NCI-H748 treated with DMSO at 0.1 percent for 48 hours (cell line): ENCODE measurements around the gene HLTF.
A peak's percentile ranks its signal among the peaks of the same experiment; 100 is the strongest.

Source experiments
- DNase-seq: peaks from one replicate; lab custom pipeline; 2025; lab: John Stamatoyannopoulos, UW

The HLTF gene

GRCh38 chr3:149016669-149017541 is 69.4 kb downstream of the HLTF start:
- DNase-seq, result no peak

DNA sequence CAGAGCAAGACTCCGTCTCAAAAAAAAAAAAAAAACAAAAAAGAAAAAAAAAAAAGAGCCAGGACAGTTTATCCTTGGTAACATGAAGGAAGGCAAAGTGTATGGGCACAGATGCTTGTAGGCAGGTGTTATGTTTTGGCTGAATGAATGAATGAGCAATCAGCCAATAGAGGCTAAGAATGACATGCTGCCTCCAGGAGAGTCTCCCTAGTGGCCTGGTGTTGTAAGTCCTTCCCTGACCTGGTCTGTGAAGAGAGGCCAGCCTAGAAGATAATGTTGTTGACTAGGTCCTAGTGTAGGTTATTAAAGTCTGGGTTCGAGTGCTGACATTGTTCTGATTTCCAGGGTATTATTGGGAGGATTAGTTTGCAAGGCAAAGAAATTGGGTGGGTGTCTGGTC is 70.1 kb downstream of the HLTF start:
- no peak for DNase-seq

GRCh38 chr3:149015393-149015792 is 70.9 kb downstream of the HLTF start:
- DNase-seq, result no peak

DNA sequence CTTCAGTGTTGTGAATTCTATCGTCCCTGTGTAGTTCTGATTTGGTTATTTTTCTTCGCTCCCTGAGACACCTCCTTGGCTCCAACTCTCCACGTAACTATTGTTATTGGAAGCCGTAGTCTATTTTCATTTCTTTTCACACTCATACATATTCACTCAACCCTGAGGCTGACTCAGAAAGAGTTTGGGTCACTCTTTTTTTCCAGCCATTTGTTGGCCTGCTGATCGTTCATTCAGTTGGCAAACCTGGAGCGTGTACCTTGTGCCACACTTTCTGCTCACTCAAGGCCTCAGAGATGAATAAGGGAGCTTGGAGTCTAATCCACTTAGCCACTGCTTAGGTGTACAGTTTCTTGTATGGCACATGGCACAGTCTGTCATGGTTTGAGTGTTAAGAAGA is 72.6 kb downstream of the HLTF start:
- no peak for DNase-seq

GRCh38 chr3:149011676-149012075 is 74.7 kb downstream of the HLTF start:
- DNase-seq, result no peak

GRCh38 chr3:149010966-149011365 is 75.4 kb downstream of the HLTF start:
- DNase-seq, result no peak

DNA sequence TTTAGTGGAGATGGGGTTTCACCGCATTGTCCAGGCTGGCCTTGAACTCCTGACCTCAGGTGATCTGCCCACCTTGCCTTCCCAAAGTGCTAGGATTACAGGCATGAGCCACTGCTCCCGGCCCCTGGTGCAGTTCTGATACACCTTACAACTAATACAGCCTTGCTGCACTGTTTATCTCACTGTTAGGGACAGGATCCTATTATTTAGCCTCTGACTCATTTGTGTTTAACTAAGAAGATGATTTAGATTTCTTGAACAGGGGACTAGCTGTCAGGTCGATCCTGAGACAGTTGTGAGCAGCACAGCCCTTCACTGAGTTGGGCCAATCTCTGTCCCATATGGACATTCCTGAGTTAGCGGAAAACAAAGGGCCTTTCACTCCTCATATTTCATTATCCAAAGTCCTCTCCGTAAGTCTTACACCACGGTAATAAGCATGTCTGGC is 75.8 kb downstream of the HLTF start:
- DNase-seq, result no peak

GRCh38 chr3:149009732-149010131 is 76.6 kb downstream of the HLTF start:
- DNase-seq, result no peak

- no peak for DNase-seq
Measured at GRCh38 chr3:149007567-149008257, 78.6 kb downstream of the HLTF start.

DNA sequence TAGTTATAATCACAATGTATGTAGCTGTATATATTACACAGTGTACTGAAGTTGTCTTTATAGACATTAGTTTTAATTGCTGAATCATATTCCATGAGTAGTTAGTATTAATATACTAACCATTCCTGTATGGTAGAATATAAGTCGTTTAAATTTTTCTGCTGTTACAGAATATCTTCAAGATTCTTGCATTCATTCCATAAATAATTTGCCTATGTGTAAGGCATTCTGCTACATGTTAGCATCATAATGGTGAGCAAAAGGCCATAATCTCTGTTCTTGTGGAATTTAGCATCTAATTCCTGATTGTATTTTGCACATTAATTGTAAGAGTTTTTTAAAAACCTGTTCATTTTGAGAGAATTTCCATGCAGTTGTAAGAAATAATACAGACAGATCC is 80.9 kb downstream of the HLTF start:
- no peak for DNase-seq

GRCh38 chr3:149004622-149005021 is 81.7 kb downstream of the HLTF start:
- peak; percentile 19 for DNase-seq

GRCh38 chr3:149003653-149004305 is 82.6 kb downstream of the HLTF start:
- peak; percentile 25 for DNase-seq

DNA sequence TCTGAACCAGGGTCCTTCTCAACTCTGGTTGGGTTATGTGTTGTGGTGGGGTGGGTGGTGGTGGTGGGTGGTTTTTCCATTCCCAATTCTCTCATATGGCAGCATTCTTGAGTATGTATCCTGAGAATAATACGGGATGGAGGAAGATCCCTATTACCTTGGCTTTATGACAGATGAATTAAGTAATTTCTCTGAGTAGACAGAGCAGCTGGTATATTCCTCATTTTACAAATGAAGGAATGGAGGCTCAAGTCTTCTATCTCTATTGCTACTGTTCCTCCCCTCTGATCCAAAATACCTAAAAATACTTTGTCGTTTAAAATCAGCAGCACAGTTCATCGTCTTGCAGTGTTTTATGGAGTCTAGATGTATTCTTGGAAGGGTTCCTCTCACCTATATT is 84.6 kb downstream of the HLTF start:
- no peak for DNase-seq

DNA sequence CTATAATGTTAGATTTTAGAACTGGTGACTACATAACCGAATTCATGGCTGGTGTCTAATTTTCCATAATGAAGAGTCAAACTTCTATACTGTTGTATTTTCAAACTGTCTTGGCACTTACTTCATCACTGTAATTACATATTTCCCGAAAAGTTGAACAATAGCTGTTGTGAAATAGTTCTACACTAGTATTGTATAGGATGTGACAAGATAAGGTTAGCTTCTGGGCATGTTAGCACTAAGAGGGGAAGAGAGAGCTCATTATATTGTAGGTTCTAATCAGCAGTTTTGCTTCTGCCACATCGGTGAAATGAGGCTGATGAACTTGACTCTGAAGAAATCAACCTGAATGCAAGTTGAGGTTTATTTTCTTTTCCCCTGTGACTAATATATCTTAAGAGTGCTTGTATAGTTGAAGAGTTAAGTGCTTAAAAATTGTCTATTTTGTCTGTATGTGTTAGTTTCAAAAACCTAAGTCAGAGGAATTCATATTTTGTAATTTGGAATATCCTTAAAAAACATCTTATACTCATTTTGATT is 86.1 kb downstream of the HLTF start:
- DNase-seq, result no peak

GRCh38 chr3:148999806-149000205 is 86.5 kb downstream of the HLTF start:
- DNase-seq, result no peak

DNA sequence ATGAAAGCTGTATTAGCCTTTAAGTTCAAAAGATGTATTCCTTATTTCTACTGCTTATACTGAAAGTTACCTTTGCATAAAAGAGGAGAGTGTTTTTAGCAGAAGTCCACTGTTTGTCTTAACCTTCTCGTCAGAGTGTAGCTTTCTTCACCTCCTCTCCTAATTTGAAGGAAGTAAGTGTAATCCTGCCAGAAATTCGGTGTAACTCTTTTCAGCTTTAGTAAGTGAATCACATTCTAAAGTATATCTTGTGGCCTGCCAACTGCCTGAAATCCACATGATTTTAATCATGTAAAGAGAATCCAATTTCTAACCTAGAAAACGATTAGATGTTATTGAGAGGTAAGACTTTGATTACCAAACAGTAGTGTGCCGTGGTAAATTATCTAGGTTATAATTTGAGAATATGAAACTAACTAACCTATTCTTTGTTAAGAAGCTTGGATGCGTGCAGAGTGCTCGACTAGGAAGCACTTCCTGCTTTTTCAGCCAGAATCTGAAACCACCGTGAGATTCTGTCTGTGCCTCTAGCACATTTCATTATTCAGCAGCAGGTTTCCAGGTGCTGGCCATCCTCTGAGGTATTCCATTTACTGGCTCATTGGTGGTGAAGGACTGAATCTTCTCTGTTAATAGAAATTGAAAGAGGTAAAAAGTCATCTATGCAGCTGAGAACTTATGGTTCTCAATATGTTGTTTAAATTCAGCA is 87.5 kb downstream of the HLTF start:
- no peak for DNase-seq

DNA sequence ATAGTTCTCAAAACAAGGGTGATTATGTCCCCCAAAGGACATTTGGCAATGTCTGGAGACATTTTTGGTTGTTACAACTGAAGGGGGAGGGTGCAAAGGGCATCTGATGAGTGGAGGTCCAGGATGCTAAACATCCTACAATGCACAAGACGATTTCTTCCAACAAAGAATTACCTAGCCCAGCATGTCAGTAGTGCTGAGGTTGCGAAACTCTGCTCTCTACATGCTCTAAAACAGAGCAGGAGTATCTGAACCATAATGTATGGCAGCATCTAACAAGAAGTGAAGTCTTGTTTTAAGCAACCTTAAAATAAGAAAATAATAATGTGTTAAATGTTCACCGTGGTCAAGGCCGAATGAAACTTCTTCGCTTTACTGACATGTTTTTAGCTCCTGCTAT is 88.0 kb downstream of the HLTF start:
- DNase-seq, result no peak

GRCh38 chr3:148997623-148998022 is 88.7 kb downstream of the HLTF start:
- DNase-seq, result no peak

DNA sequence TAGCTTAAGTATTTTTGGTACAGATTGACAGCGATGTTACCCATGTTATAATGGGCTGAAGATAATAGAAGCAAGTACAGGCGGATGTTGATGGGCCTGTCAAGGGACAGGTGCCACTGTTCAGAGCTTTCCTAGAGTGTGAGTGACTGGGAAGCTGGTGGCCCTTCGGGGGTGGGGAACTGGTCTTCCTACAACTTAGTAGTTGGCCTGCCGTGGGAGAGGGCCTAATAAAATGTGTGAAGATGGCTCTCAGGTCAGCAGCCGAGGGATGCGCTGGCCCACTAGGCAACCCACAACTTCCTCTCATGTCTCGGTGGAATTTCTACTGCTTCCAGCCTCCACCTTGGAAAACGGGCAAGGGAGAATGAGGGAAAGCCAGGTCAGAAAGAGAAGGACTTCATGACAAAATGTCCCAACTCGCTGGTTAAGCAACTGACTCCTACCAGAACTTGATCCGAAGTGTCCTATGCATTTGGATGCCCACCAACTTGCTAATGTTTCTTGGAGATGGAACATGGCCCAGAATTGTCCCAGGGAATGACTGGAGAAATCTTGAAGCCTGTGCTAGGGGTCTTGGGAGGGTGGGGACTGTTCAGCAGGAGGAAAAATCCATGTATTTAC is 93.6 kb downstream of the HLTF start:
- DNase-seq, result no peak

GRCh38 chr3:148992027-148992634 is 94.2 kb downstream of the HLTF start:
- no peak for DNase-seq
